ENCODE results near the gene XXYLT1.

Gene XXYLT1

GRCh38 chr3:195249858-195250464 is 21.0 kb downstream of the XXYLT1 start:
- Histone ChIP-seq H3K36me3 (ENCODE audit: control insufficient read depth, insufficient read depth, low read length) (peaks cover 32% of the 10 kb centered on the region), H3K9me3 (ENCODE audit: control insufficient read depth, low read length) (peaks cover 4% of the 10 kb centered on the region), H3K4me3 (ENCODE audit: extremely low read depth, insufficient read depth, low read length, poor library complexity, severe bottlenecking) (no peak overlapping the region), H3K27ac (ENCODE audit: low read depth, low read length, severe bottlenecking) (no peak overlapping the region), H3K4me1 (ENCODE audit: control insufficient read depth, insufficient read depth, low read length, poor library complexity, severe bottlenecking) (peaks cover 17% of the 10 kb centered on the region)
- 88 to 90% methylated on average over 11 of the region's 11 CpGs for WGBS, 2 experiments (ENCODE audit: insufficient coverage in 2 of 2)

GRCh38 chr3:195249057-195249770 is 21.7 kb downstream of the XXYLT1 start:
- WGBS, 2 experiments (ENCODE audit: insufficient coverage in 2 of 2): 94% methylated on average over 16 to 20 of the region's 21 CpGs
- H3K4me1 ChIP-seq (ENCODE audit: control insufficient read depth, insufficient read depth, low read length, poor library complexity, severe bottlenecking): peaks cover 14% of the 10 kb centered on the region
- no peak overlapping the region for H3K4me3 ChIP-seq (ENCODE audit: extremely low read depth, insufficient read depth, low read length, poor library complexity, severe bottlenecking)
- peaks cover 4% of the 10 kb centered on the region for H3K9me3 ChIP-seq (ENCODE audit: control insufficient read depth, low read length)
- H3K36me3 ChIP-seq (ENCODE audit: control insufficient read depth, insufficient read depth, low read length): peaks cover 32% of the 10 kb centered on the region
- no peak overlapping the region for H3K27ac ChIP-seq (ENCODE audit: low read depth, low read length, severe bottlenecking)

GRCh38 chr3:195248281-195248680 is 22.7 kb downstream of the XXYLT1 start:
- Histone ChIP-seq H3K9me3 (ENCODE audit: control insufficient read depth, low read length) (peaks cover 4% of the 10 kb centered on the region), H3K27ac (ENCODE audit: low read depth, low read length, severe bottlenecking) (no peak overlapping the region), H3K36me3 (ENCODE audit: control insufficient read depth, insufficient read depth, low read length) (peaks cover 32% of the 10 kb centered on the region), H3K4me3 (ENCODE audit: extremely low read depth, insufficient read depth, low read length, poor library complexity, severe bottlenecking) (no peak overlapping the region), H3K4me1 (ENCODE audit: control insufficient read depth, insufficient read depth, low read length, poor library complexity, severe bottlenecking) (peaks cover 7% of the 10 kb centered on the region)
- 92 to 100% methylated on average over 4 to 8 of the region's 8 CpGs for WGBS, 2 experiments (ENCODE audit: insufficient coverage in 2 of 2)

- Histone ChIP-seq H3K27ac (ENCODE audit: low read depth, low read length, severe bottlenecking) (no peak overlapping the region), H3K36me3 (ENCODE audit: control insufficient read depth, insufficient read depth, low read length) (peaks cover 32% of the 10 kb centered on the region), H3K9me3 (ENCODE audit: control insufficient read depth, low read length) (peaks cover 4% of the 10 kb centered on the region), H3K4me3 (ENCODE audit: extremely low read depth, insufficient read depth, low read length, poor library complexity, severe bottlenecking) (no peak overlapping the region), H3K4me1 (ENCODE audit: control insufficient read depth, insufficient read depth, low read length, poor library complexity, severe bottlenecking) (peaks cover 7% of the 10 kb centered on the region)
- WGBS, 2 experiments (ENCODE audit: insufficient coverage in 2 of 2): 93 to 100% methylated on average over 2 to 5 of the region's 8 CpGs
These were observed 23.1 kb downstream of the XXYLT1 start for GRCh38 chr3:195247863-195248189.

GRCh38 chr3:195247086-195247862 is 23.7 kb downstream of the XXYLT1 start:
- peaks cover 4% of the 10 kb centered on the region for H3K9me3 ChIP-seq (ENCODE audit: control insufficient read depth, low read length)
- H3K4me1 ChIP-seq (ENCODE audit: control insufficient read depth, insufficient read depth, low read length, poor library complexity, severe bottlenecking): peaks cover 7% of the 10 kb centered on the region
- H3K36me3 ChIP-seq (ENCODE audit: control insufficient read depth, insufficient read depth, low read length): peaks cover 32% of the 10 kb centered on the region
- 92 to 95% methylated on average over 21 to 22 of the region's 24 CpGs for WGBS, 2 experiments (ENCODE audit: insufficient coverage in 2 of 2)
- H3K27ac ChIP-seq (ENCODE audit: low read depth, low read length, severe bottlenecking): no peak overlapping the region
- H3K4me3 ChIP-seq (ENCODE audit: extremely low read depth, insufficient read depth, low read length, poor library complexity, severe bottlenecking): no peak overlapping the region

- no peak overlapping the region for H3K4me3 ChIP-seq (ENCODE audit: extremely low read depth, insufficient read depth, low read length, poor library complexity, severe bottlenecking)
- H3K36me3 ChIP-seq (ENCODE audit: control insufficient read depth, insufficient read depth, low read length): peaks cover 32% of the 10 kb centered on the region
- H3K27ac ChIP-seq (ENCODE audit: low read depth, low read length, severe bottlenecking): no peak overlapping the region
- H3K9me3 ChIP-seq (ENCODE audit: control insufficient read depth, low read length): peaks cover 4% of the 10 kb centered on the region
- peaks cover 7% of the 10 kb centered on the region for H3K4me1 ChIP-seq (ENCODE audit: control insufficient read depth, insufficient read depth, low read length, poor library complexity, severe bottlenecking)
- WGBS, 2 experiments (ENCODE audit: insufficient coverage in 2 of 2): 95 to 96% methylated on average over 8 of the region's 9 CpGs
These were observed 24.4 kb downstream of the XXYLT1 start for GRCh38 chr3:195246581-195246995.

GRCh38 chr3:195245531-195245951 is 25.4 kb downstream of the XXYLT1 start:
- Histone ChIP-seq H3K4me1 (ENCODE audit: control insufficient read depth, insufficient read depth, low read length, poor library complexity, severe bottlenecking) (no peaks in the 10 kb centered on the region), H3K9me3 (ENCODE audit: control insufficient read depth, low read length) (peaks cover 4% of the 10 kb centered on the region), H3K36me3 (ENCODE audit: control insufficient read depth, insufficient read depth, low read length) (peaks cover 32% of the 10 kb centered on the region), H3K27ac (ENCODE audit: low read depth, low read length, severe bottlenecking) (no peak overlapping the region), H3K4me3 (ENCODE audit: extremely low read depth, insufficient read depth, low read length, poor library complexity, severe bottlenecking) (no peak overlapping the region)
- 90 to 93% methylated on average over 14 to 15 of the region's 16 CpGs for WGBS, 2 experiments (ENCODE audit: insufficient coverage in 2 of 2)

GRCh38 chr3:195241592-195242355 is 29.2 kb downstream of the XXYLT1 start:
- H3K4me1 ChIP-seq (ENCODE audit: control insufficient read depth, insufficient read depth, low read length, poor library complexity, severe bottlenecking): peaks cover 6% of the 10 kb centered on the region
- peaks cover 13% of the 10 kb centered on the region for H3K36me3 ChIP-seq (ENCODE audit: control insufficient read depth, insufficient read depth, low read length)
- WGBS, 2 experiments (ENCODE audit: insufficient coverage in 2 of 2): 96 to 97% methylated on average over 10 to 11 of the region's 12 CpGs
- H3K9me3 ChIP-seq (ENCODE audit: control insufficient read depth, low read length): no peaks in the 10 kb centered on the region
- H3K4me3 ChIP-seq (ENCODE audit: extremely low read depth, insufficient read depth, low read length, poor library complexity, severe bottlenecking): no peak overlapping the region
- no peak overlapping the region for H3K27ac ChIP-seq (ENCODE audit: low read depth, low read length, severe bottlenecking)

GRCh38 chr3:195240939-195241338 is 30.0 kb downstream of the XXYLT1 start:
- no peaks in the 10 kb centered on the region for H3K9me3 ChIP-seq (ENCODE audit: control insufficient read depth, low read length)
- no peak overlapping the region for H3K4me3 ChIP-seq (ENCODE audit: extremely low read depth, insufficient read depth, low read length, poor library complexity, severe bottlenecking)
- H3K4me1 ChIP-seq (ENCODE audit: control insufficient read depth, insufficient read depth, low read length, poor library complexity, severe bottlenecking): peaks cover 6% of the 10 kb centered on the region
- H3K36me3 ChIP-seq (ENCODE audit: control insufficient read depth, insufficient read depth, low read length): peaks cover 6% of the 10 kb centered on the region
- H3K27ac ChIP-seq (ENCODE audit: low read depth, low read length, severe bottlenecking): no peak overlapping the region
- 97 to 100% methylated on average over 3 to 5 of the region's 6 CpGs for WGBS, 2 experiments (ENCODE audit: insufficient coverage in 2 of 2)

- H3K9me3 ChIP-seq (ENCODE audit: control insufficient read depth, low read length): no peaks in the 10 kb centered on the region
- peaks cover 2% of the 10 kb centered on the region for H3K36me3 ChIP-seq (ENCODE audit: control insufficient read depth, insufficient read depth, low read length)
- H3K27ac ChIP-seq (ENCODE audit: low read depth, low read length, severe bottlenecking): no peak overlapping the region
- H3K4me1 ChIP-seq (ENCODE audit: control insufficient read depth, insufficient read depth, low read length, poor library complexity, severe bottlenecking): peaks cover 6% of the 10 kb centered on the region
- WGBS, 2 experiments (ENCODE audit: insufficient coverage in 2 of 2): 93 to 98% methylated on average over 13 to 14 of the region's 15 CpGs
- no peak overlapping the region for H3K4me3 ChIP-seq (ENCODE audit: extremely low read depth, insufficient read depth, low read length, poor library complexity, severe bottlenecking)
These were observed 30.7 kb downstream of the XXYLT1 start for GRCh38 chr3:195240171-195240701.

Data from mesodermal cell (in vitro differentiated cells).